Stimulated activated CD4-positive, alpha-beta T cell treated with anti-CD3 and anti-CD28 coated beads, Interleukin-12 subunit alpha, Interleukin-12 subunit beta, amount 100 ng/mL, for 24 hours (primary cell): ENCODE measurements around the gene SSTR5.
"Not testable (repeated sequence)": the region's sequence is repeated elsewhere in the genome, so short reads cannot be mapped to it uniquely, and the experiment has no call there.

Experiments
- DNase-seq, 2 experiments: peaks; one replicate each; pipeline ENCODE4 v3.0.0-alpha.2; 2020; ENCODE audit warnings: low read depth in 2 of 2

The SSTR5 gene

GRCh38 chr16:1072526-1073261, at the start of gene SSTR5:
TSS of gene SSTR5 (plus strand) at chr16:1072747. CDS start at chr16:1078869, 6,122 bp downstream.
- no peak for DNase-seq

GRCh38 chr16:1024138-1024537, 48.4 kb upstream of the SSTR5 start:
- no peak for DNase-seq

- DNase-seq, result not testable (repeated sequence)
Measured at GRCh38 chr16:1025183-1025809, 47.3 kb upstream of the SSTR5 start.

- DNase-seq, result no peak
Measured at GRCh38 chr16:1026057-1026783, 46.3 kb upstream of the SSTR5 start.

- DNase-seq, result no peak
Measured at GRCh38 chr16:1026784-1027500, 45.6 kb upstream of the SSTR5 start.

GRCh38 chr16:1027501-1027815, 45.1 kb upstream of the SSTR5 start:
- DNase-seq, result no peak

- DNase-seq, result no peak
Measured at GRCh38 chr16:1028056-1028455, 44.5 kb upstream of the SSTR5 start.

- DNase-seq, result no peak
Measured at GRCh38 chr16:1028524-1029258, 43.9 kb upstream of the SSTR5 start.

GRCh38 chr16:1029259-1029545, 43.3 kb upstream of the SSTR5 start:
- no peak for DNase-seq

- no peak for DNase-seq
Measured at GRCh38 chr16:1030473-1030901, 42.1 kb upstream of the SSTR5 start.

- DNase-seq, result no peak
Measured at GRCh38 chr16:1031666-1032065, 40.9 kb upstream of the SSTR5 start.

GRCh38 chr16:1032607-1033006, 39.9 kb upstream of the SSTR5 start:
- no peak for DNase-seq

- DNase-seq, result no peak
Measured at GRCh38 chr16:1033128-1033679, 39.3 kb upstream of the SSTR5 start.

GRCh38 chr16:1034230-1035065, 38.1 kb upstream of the SSTR5 start:
- DNase-seq, result no peak

- DNase-seq, result no peak
Measured at GRCh38 chr16:1035066-1035415, 37.5 kb upstream of the SSTR5 start.

- DNase-seq, result no peak
Measured at GRCh38 chr16:1036166-1036565, 36.4 kb upstream of the SSTR5 start.

- DNase-seq, result no peak
Measured at GRCh38 chr16:1036726-1037393, 35.7 kb upstream of the SSTR5 start.

- DNase-seq, result no peak
Measured at GRCh38 chr16:1037394-1038257, 34.9 kb upstream of the SSTR5 start.

GRCh38 chr16:1038932-1039331, 33.6 kb upstream of the SSTR5 start:
- DNase-seq, result no peak
